Mesendoderm (in vitro differentiated cells): ENCODE results near the gene GCSH.
A peak's percentile ranks its signal among the peaks of the same experiment; 100 is the strongest.

ENCODE experiments used
- DNase-seq: peaks from one replicate; pipeline ENCODE4 v3.0.0; 2013
- H2AK5ac ChIP-seq: 2 replicates; pipeline ENCODE4 v1.6.1; 2013; ENCODE audit warnings: low read length, inconsistent platforms
- H2BK120ac ChIP-seq: 2 replicates; pipeline ENCODE4 v1.6.1; 2013; ENCODE audit warnings: low read depth, mild to moderate bottlenecking, low read length, moderate library complexity, mixed read lengths
- H2BK15ac ChIP-seq: replicated peaks from 2 replicates; pipeline ENCODE4 v1.6.1; 2013; ENCODE audit warnings: low read depth, mild to moderate bottlenecking, moderate library complexity
- H2BK5ac ChIP-seq: 2 replicates; pipeline ENCODE4 v1.6.1; 2013; ENCODE audit warnings: low read length, inconsistent platforms
- H3K18ac ChIP-seq: 2 replicates; pipeline ENCODE4 v1.6.1; 2013; ENCODE audit warnings: mild to moderate bottlenecking, low read length, mixed read lengths
- H3K23ac ChIP-seq: one replicate; pipeline ENCODE4 v1.6.1; 2013; ENCODE audit warnings: low read length
- H3K27ac ChIP-seq: 2 replicates; pipeline ENCODE4 v1.5.1; 2013; ENCODE audit warnings: low read depth, mild to moderate bottlenecking, inconsistent platforms, low read length, moderate library complexity
- H3K27me3 ChIP-seq: 2 replicates; pipeline ENCODE4 v1.6.1; 2013; ENCODE audit warnings: low read length, control low read depth, mild to moderate bottlenecking, inconsistent platforms; ENCODE audit not compliant: insufficient read depth, poor library complexity
- H3K36me3 ChIP-seq: 2 replicates; pipeline ENCODE4 v1.6.1; 2013; ENCODE audit warnings: low read length, inconsistent platforms; ENCODE audit not compliant: control insufficient read depth, insufficient read depth
- H3K4ac ChIP-seq: one replicate; pipeline ENCODE4 v1.6.1; 2013; ENCODE audit warnings: low read depth, mild to moderate bottlenecking, low read length, moderate library complexity
- H3K4me1 ChIP-seq: 2 replicates; pipeline ENCODE4 v1.6.1; 2013; ENCODE audit warnings: low read depth, low read length, inconsistent platforms; ENCODE audit not compliant: control insufficient read depth
- H3K4me2 ChIP-seq: 2 replicates; pipeline ENCODE4 v1.6.1; 2013; ENCODE audit warnings: low read length
- H3K4me3 ChIP-seq: 2 replicates; pipeline ENCODE4 v1.5.1; 2013; ENCODE audit warnings: mild to moderate bottlenecking, low read length
- H3K56ac ChIP-seq: one replicate; pipeline ENCODE4 v1.6.1; 2013; ENCODE audit warnings: low read length
- H3K79me1 ChIP-seq: 2 replicates; pipeline ENCODE4 v1.6.1; 2013; ENCODE audit warnings: low read length, inconsistent platforms
- H3K79me2 ChIP-seq: 2 replicates; pipeline ENCODE4 v1.6.1; 2013; ENCODE audit warnings: mild to moderate bottlenecking, low read length; ENCODE audit not compliant: control insufficient read depth, insufficient read depth
- H3K9ac ChIP-seq: 2 replicates; pipeline ENCODE4 v1.6.1; 2013; ENCODE audit warnings: low read length, inconsistent platforms
- H4K5ac ChIP-seq: one replicate; pipeline ENCODE4 v1.6.1; 2013; ENCODE audit warnings: low read length
- H4K8ac ChIP-seq: one replicate; pipeline ENCODE4 v1.6.1; 2013; ENCODE audit warnings: low read depth, mild to moderate bottlenecking, control low read depth, low read length, moderate library complexity
- WGBS: extraction: QIAGEN DNeasy Blood & Tissue Kit; methylation state at CpG from one replicate; pipeline ENCODE4 v1.1.7; 2013; ENCODE audit warnings: low lambda C conversion rate, missing lambda C conversion rate; ENCODE audit not compliant: insufficient coverage; ENCODE audit errors: extremely low coverage; 5-methylcytosine and 5-hydroxymethylcytosine counted together

The GCSH gene

GRCh38 chr16:81096715-81097208 lies 567 bp upstream of the GCSH start:
- Histone ChIP-seq H4K5ac (peak overlapping the region; percentile 30), H2BK120ac (no peak overlapping the region), H3K79me2 (peaks cover 12% of the 10 kb centered on the region), H3K4ac (no peak overlapping the region), H2AK5ac (no peak overlapping the region), H3K4me3 (no peak overlapping the region), H3K79me1 (peaks cover 3% of the 10 kb centered on the region), H3K18ac (no peak overlapping the region), H2BK5ac (no peak overlapping the region), H4K8ac (no peak overlapping the region), H3K27ac (no peak overlapping the region), H3K23ac (no peak overlapping the region), H3K36me3 (no peaks in the 10 kb centered on the region), H3K9ac (no peak overlapping the region), H3K4me2 (peak overlapping the region; percentile 41), H2BK15ac (no peak overlapping the region), H3K4me1 (no peaks in the 10 kb centered on the region), H3K56ac (no peak overlapping the region), H3K27me3 (no peaks in the 10 kb centered on the region)
- DNase-seq = no peak
- WGBS = no CpG with 5 or more reads among the region's 8 CpGs

- H3K4me2 ChIP-seq = peak overlapping the region; percentile 11
- no peak overlapping the region for H2BK120ac ChIP-seq
- H3K9ac ChIP-seq = peak overlapping the region; percentile 93
- peaks cover 4% of the 10 kb centered on the region for H3K79me1 ChIP-seq
- H3K4me1 ChIP-seq = no peaks in the 10 kb centered on the region
- no CpG with 5 or more reads among the region's 22 CpGs for WGBS
- H3K56ac ChIP-seq = peak overlapping the region; percentile 92
- H2BK5ac ChIP-seq = no peak overlapping the region
- H3K27ac ChIP-seq = no peak overlapping the region
- peak overlapping the region; percentile 86 for H3K4me3 ChIP-seq
- no peak overlapping the region for H4K8ac ChIP-seq
- no peak overlapping the region for H3K4ac ChIP-seq
- H4K5ac ChIP-seq = no peak overlapping the region
- no peaks in the 10 kb centered on the region for H3K27me3 ChIP-seq
- H3K79me2 ChIP-seq = peaks cover 15% of the 10 kb centered on the region
- no peak overlapping the region for H3K23ac ChIP-seq
- H2BK15ac ChIP-seq = no peak overlapping the region
- H3K36me3 ChIP-seq = no peaks in the 10 kb centered on the region
- no peak overlapping the region for H2AK5ac ChIP-seq
- DNase-seq = no peak
- peak overlapping the region; percentile 75 for H3K18ac ChIP-seq
These were observed 592 bp downstream of the GCSH start for GRCh38 chr16:81095653-81095952.

- Histone ChIP-seq H3K4ac (no peak overlapping the region), H3K56ac (peak overlapping the region; percentile 76), H3K4me1 (no peaks in the 10 kb centered on the region), H4K8ac (no peak overlapping the region), H3K18ac (no peak overlapping the region), H3K4me2 (peak overlapping the region; percentile 67), H3K4me3 (peak overlapping the region; percentile 45), H3K9ac (peak overlapping the region; percentile 73), H3K36me3 (no peaks in the 10 kb centered on the region), H3K23ac (no peak overlapping the region), H2BK5ac (no peak overlapping the region), H2BK120ac (no peak overlapping the region), H4K5ac (no peak overlapping the region), H3K79me2 (peaks cover 15% of the 10 kb centered on the region), H2AK5ac (no peak overlapping the region), H3K27ac (no peak overlapping the region), H3K27me3 (no peaks in the 10 kb centered on the region), H3K79me1 (peaks cover 4% of the 10 kb centered on the region), H2BK15ac (no peak overlapping the region)
- no peak for DNase-seq
- no CpG with 5 or more reads among the region's 21 CpGs for WGBS
These were observed 1.4 kb downstream of the GCSH start for GRCh38 chr16:81094771-81095251.

- Histone ChIP-seq H3K79me2 (peaks cover 21% of the 10 kb centered on the region), H2BK5ac (no peak overlapping the region), H3K23ac (no peak overlapping the region), H4K8ac (no peak overlapping the region), H3K4me2 (no peak overlapping the region), H3K4me1 (no peaks in the 10 kb centered on the region), H3K4me3 (no peak overlapping the region), H3K27ac (no peak overlapping the region), H3K36me3 (peaks cover 2% of the 10 kb centered on the region), H2AK5ac (no peak overlapping the region), H4K5ac (no peak overlapping the region), H2BK15ac (no peak overlapping the region), H3K56ac (no peak overlapping the region), H2BK120ac (no peak overlapping the region), H3K4ac (no peak overlapping the region), H3K9ac (no peak overlapping the region), H3K79me1 (peaks cover 12% of the 10 kb centered on the region), H3K18ac (no peak overlapping the region), H3K27me3 (no peaks in the 10 kb centered on the region)
- WGBS = no CpG with 5 or more reads among the region's 5 CpGs
- DNase-seq = no peak
These were observed 7.4 kb downstream of the GCSH start for GRCh38 chr16:81088836-81089235.

GRCh38 chr16:81081014-81081413 lies 15.2 kb downstream of the GCSH start:
- Histone ChIP-seq H2BK120ac (no peak overlapping the region), H3K36me3 (no peaks in the 10 kb centered on the region), H2BK5ac (no peak overlapping the region), H3K4me2 (no peak overlapping the region), H2BK15ac (no peak overlapping the region), H3K18ac (no peak overlapping the region), H3K79me2 (no peaks in the 10 kb centered on the region), H3K27me3 (no peaks in the 10 kb centered on the region), H3K4ac (no peak overlapping the region), H4K5ac (no peak overlapping the region), H3K23ac (no peak overlapping the region), H3K27ac (no peak overlapping the region), H3K4me3 (no peak overlapping the region), H2AK5ac (no peak overlapping the region), H3K9ac (no peak overlapping the region), H3K56ac (no peak overlapping the region), H3K4me1 (no peaks in the 10 kb centered on the region), H3K79me1 (no peaks in the 10 kb centered on the region), H4K8ac (no peak overlapping the region)
- WGBS = no CpG with 5 or more reads among the region's 4 CpGs
- DNase-seq = no peak

- Histone ChIP-seq H3K27me3 (no peaks in the 10 kb centered on the region), H4K5ac (no peak overlapping the region)
These were observed 16.0 kb downstream of the GCSH start for GRCh38 chr16:81080233-81080632.

More at GRCh38 chr16:81080233-81080632, 16.0 kb downstream of the GCSH start:
- H2BK120ac ChIP-seq = no peak overlapping the region
- H2BK15ac ChIP-seq = no peak overlapping the region
- no peak overlapping the region for H3K9ac ChIP-seq
- no CpG with 5 or more reads among the region's 1 CpG for WGBS
- no peak overlapping the region for H4K8ac ChIP-seq
- H3K4me2 ChIP-seq = no peak overlapping the region
- H3K36me3 ChIP-seq = no peaks in the 10 kb centered on the region
- H3K27ac ChIP-seq = no peak overlapping the region
- no peaks in the 10 kb centered on the region for H3K79me2 ChIP-seq
- H3K23ac ChIP-seq = no peak overlapping the region
- DNase-seq = no peak
- H2AK5ac ChIP-seq = no peak overlapping the region
- H3K4me3 ChIP-seq = no peak overlapping the region
- no peak overlapping the region for H3K56ac ChIP-seq
- H2BK5ac ChIP-seq = no peak overlapping the region
- H3K4ac ChIP-seq = no peak overlapping the region
- H3K79me1 ChIP-seq = no peaks in the 10 kb centered on the region
- no peaks in the 10 kb centered on the region for H3K4me1 ChIP-seq
- H3K18ac ChIP-seq = no peak overlapping the region
